Fibroblast of lung (primary cell): ENCODE measurements around the gene IL17RB.

ENCODE experiments used
- EZH2 ChIP-seq: IDR thresholded peaks from 2 replicates; pipeline ENCODE4 v1.5.1; 2012; ENCODE audit warnings: low read length, control low read depth, mild to moderate bottlenecking; ENCODE audit errors: missing control alignments
- TF ChIP-seq, protein P1 (sequence below), 2 donors: IDR thresholded peaks in 1 of 2; conservative IDR thresholded peaks in 1 of 2; 1 replicate in 1 of 2; 2 replicates in 1 of 2; pipeline ENCODE4 v1.5.1; 2011 to 2012; ENCODE audit warnings: low read length in 2 of 2, control low read depth in 1 of 2, inconsistent platforms in 1 of 2, low read depth in 1 of 2, mild to moderate bottlenecking in 1 of 2

GRCh38 chr3:53845881-53846133 is 561 bp upstream of the IL17RB start:
- TF ChIP-seq, protein P1, sequence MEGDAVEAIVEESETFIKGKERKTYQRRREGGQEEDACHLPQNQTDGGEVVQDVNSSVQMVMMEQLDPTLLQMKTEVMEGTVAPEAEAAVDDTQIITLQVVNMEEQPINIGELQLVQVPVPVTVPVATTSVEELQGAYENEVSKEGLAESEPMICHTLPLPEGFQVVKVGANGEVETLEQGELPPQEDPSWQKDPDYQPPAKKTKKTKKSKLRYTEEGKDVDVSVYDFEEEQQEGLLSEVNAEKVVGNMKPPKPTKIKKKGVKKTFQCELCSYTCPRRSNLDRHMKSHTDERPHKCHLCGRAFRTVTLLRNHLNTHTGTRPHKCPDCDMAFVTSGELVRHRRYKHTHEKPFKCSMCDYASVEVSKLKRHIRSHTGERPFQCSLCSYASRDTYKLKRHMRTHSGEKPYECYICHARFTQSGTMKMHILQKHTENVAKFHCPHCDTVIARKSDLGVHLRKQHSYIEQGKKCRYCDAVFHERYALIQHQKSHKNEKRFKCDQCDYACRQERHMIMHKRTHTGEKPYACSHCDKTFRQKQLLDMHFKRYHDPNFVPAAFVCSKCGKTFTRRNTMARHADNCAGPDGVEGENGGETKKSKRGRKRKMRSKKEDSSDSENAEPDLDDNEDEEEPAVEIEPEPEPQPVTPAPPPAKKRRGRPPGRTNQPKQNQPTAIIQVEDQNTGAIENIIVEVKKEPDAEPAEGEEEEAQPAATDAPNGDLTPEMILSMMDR (conservative IDR thresholded peaks at IDR 0.05 in 1 of 2, IDR thresholded peaks at IDR 0.05 in 1 of 2; ENCODE audit: low read depth in 1 of 2, low read length in 2 of 2): no peak
- TF ChIP-seq EZH2: no peak
